HG02981 (cell line): ENCODE data around the gene SNAP29.

Source experiments
- ATAC-seq: cut with Tn5 transposase; IDR thresholded peaks from one replicate; pipeline ENCODE4 v1.9.1; 2021; ENCODE audit warnings: mild to moderate bottlenecking, moderate library complexity; ENCODE audit not compliant: unreplicated experiment

Gene SNAP29

GRCh38 chr22:20865875-20866445, 7.2 kb downstream of the SNAP29 start:
- no peak for ATAC-seq

GRCh38 chr22:20866736-20867135, 7.9 kb downstream of the SNAP29 start:
- ATAC-seq, result no peak

GRCh38 chr22:20867179-20868024, 8.6 kb downstream of the SNAP29 start:
- no peak for ATAC-seq

- ATAC-seq, result no peak
These were observed 9.5 kb downstream of the SNAP29 start for GRCh38 chr22:20868025-20868962.

GRCh38 chr22:20869234-20869633, 10.4 kb downstream of the SNAP29 start:
- no peak for ATAC-seq

GRCh38 chr22:20873214-20873613, 14.4 kb downstream of the SNAP29 start:
- ATAC-seq, result no peak

- no peak for ATAC-seq
These were observed 16.5 kb downstream of the SNAP29 start for GRCh38 chr22:20875296-20875695.

- no peak for ATAC-seq
These were observed 18.9 kb downstream of the SNAP29 start for GRCh38 chr22:20877715-20878114.

GRCh38 chr22:20881231-20881630, 22.4 kb downstream of the SNAP29 start:
- ATAC-seq, result no peak

GRCh38 chr22:20881869-20882815, 23.3 kb downstream of the SNAP29 start:
- no peak for ATAC-seq

GRCh38 chr22:20882855-20883254, 24.0 kb downstream of the SNAP29 start:
- no peak for ATAC-seq

GRCh38 chr22:20884454-20884853, 25.6 kb downstream of the SNAP29 start:
- no peak for ATAC-seq

- ATAC-seq, result no peak
These were observed 26.3 kb downstream of the SNAP29 start for GRCh38 chr22:20885017-20885556.

GRCh38 chr22:20885557-20886323, 26.9 kb downstream of the SNAP29 start:
- ATAC-seq, result no peak

- no peak for ATAC-seq
These were observed 28.6 kb downstream of the SNAP29 start for GRCh38 chr22:20887375-20887774.

- no peak for ATAC-seq
These were observed 30.4 kb downstream of the SNAP29 start for GRCh38 chr22:20889025-20889704.

GRCh38 chr22:20889904-20890540, 31.2 kb downstream of the SNAP29 start:
- no peak for ATAC-seq

GRCh38 chr22:20890975-20891374, 32.2 kb downstream of the SNAP29 start:
- ATAC-seq, result no peak
